ENCODE measurements around the gene ARHGAP15.

ARHGAP15 gene

GRCh38 chr2:143183804-143184463 lies 54.7 kb downstream of the ARHGAP15 start:
- Histone ChIP-seq H3K79me2 (ENCODE audit: control insufficient read depth, low read length) (no peaks in the 10 kb centered on the region), H3F3A (ENCODE audit: control insufficient read depth, insufficient read depth) (no peaks in the 10 kb centered on the region), H4K20me1 (ENCODE audit: control insufficient read depth, insufficient read depth, low read depth, low read length) (no peaks in the 10 kb centered on the region), H3K27me3 (ENCODE audit: control insufficient read depth, low read length) (no peaks in the 10 kb centered on the region), H3K9me3 (ENCODE audit: control insufficient read depth, insufficient read depth, low read length) (no peaks in the 10 kb centered on the region), H3K4me2 (ENCODE audit: low read length) (no peak overlapping the region), H3K4me1 (ENCODE audit: control insufficient read depth, low read length) (peaks cover 5% of the 10 kb centered on the region), H3K4me3 (ENCODE audit: low read length) (no peak overlapping the region), H3K36me3 (ENCODE audit: control insufficient read depth, low read length) (no peaks in the 10 kb centered on the region), H3K27ac (ENCODE audit: low read depth, low read length) (no peak overlapping the region), H3K9me2 (replicated peaks; ENCODE audit: control insufficient read depth, low read length) (no peaks in the 10 kb centered on the region)
- no peak for TF ChIP-seq CTCF (IDR thresholded peaks at IDR 0.05; ENCODE audit: low read depth, low read length, poor library complexity, severe bottlenecking)
- TF ChIP-seq EZH2phosphoT487 (IDR thresholded peaks at IDR 0.05; ENCODE audit: borderline replicate concordance, low read length): no peak

GRCh38 chr2:143186876-143187275 lies 57.7 kb downstream of the ARHGAP15 start:
- TF ChIP-seq EZH2phosphoT487 (IDR thresholded peaks at IDR 0.05; ENCODE audit: borderline replicate concordance, low read length): no peak
- no peak for TF ChIP-seq CTCF (IDR thresholded peaks at IDR 0.05; ENCODE audit: low read depth, low read length, poor library complexity, severe bottlenecking)
- H3K27me3 ChIP-seq (ENCODE audit: control insufficient read depth, low read length): no peaks in the 10 kb centered on the region
- H3K4me1 ChIP-seq (ENCODE audit: control insufficient read depth, low read length): no peaks in the 10 kb centered on the region
- no peak overlapping the region for H3K4me3 ChIP-seq (ENCODE audit: low read length)
- H3K36me3 ChIP-seq (ENCODE audit: control insufficient read depth, low read length): no peaks in the 10 kb centered on the region
- no peaks in the 10 kb centered on the region for H4K20me1 ChIP-seq (ENCODE audit: control insufficient read depth, insufficient read depth, low read depth, low read length)
- no peaks in the 10 kb centered on the region for H3F3A ChIP-seq (ENCODE audit: control insufficient read depth, insufficient read depth)
- no peaks in the 10 kb centered on the region for H3K9me3 ChIP-seq (ENCODE audit: control insufficient read depth, insufficient read depth, low read length)
- H3K4me2 ChIP-seq (ENCODE audit: low read length): no peak overlapping the region
- no peaks in the 10 kb centered on the region for H3K9me2 ChIP-seq (replicated peaks; ENCODE audit: control insufficient read depth, low read length)
- no peak overlapping the region for H3K27ac ChIP-seq (ENCODE audit: low read depth, low read length)
- no peaks in the 10 kb centered on the region for H3K79me2 ChIP-seq (ENCODE audit: control insufficient read depth, low read length)

- no peak overlapping the region for H3K27ac ChIP-seq (ENCODE audit: low read depth, low read length)
- H4K20me1 ChIP-seq (ENCODE audit: control insufficient read depth, insufficient read depth, low read depth, low read length): no peaks in the 10 kb centered on the region
- no peak overlapping the region for H3K4me2 ChIP-seq (ENCODE audit: low read length)
- H3K27me3 ChIP-seq (ENCODE audit: control insufficient read depth, low read length): no peaks in the 10 kb centered on the region
- no peaks in the 10 kb centered on the region for H3K79me2 ChIP-seq (ENCODE audit: control insufficient read depth, low read length)
- no peak overlapping the region for H3K4me3 ChIP-seq (ENCODE audit: low read length)
- no peak for TF ChIP-seq CTCF (IDR thresholded peaks at IDR 0.05; ENCODE audit: low read depth, low read length, poor library complexity, severe bottlenecking)
- no peak for TF ChIP-seq EZH2phosphoT487 (IDR thresholded peaks at IDR 0.05; ENCODE audit: borderline replicate concordance, low read length)
- no peaks in the 10 kb centered on the region for H3K4me1 ChIP-seq (ENCODE audit: control insufficient read depth, low read length)
- H3F3A ChIP-seq (ENCODE audit: control insufficient read depth, insufficient read depth): no peaks in the 10 kb centered on the region
- H3K36me3 ChIP-seq (ENCODE audit: control insufficient read depth, low read length): no peaks in the 10 kb centered on the region
- no peaks in the 10 kb centered on the region for H3K9me2 ChIP-seq (replicated peaks; ENCODE audit: control insufficient read depth, low read length)
- no peaks in the 10 kb centered on the region for H3K9me3 ChIP-seq (ENCODE audit: control insufficient read depth, insufficient read depth, low read length)
Measured at GRCh38 chr2:143190431-143190830, 61.2 kb downstream of the ARHGAP15 start.
